Right ventricle myocardium superior (tissue), 1 donor: Measurements from ENCODE around the gene SCIMP. TPM values are rescaled to one million over a fixed set of nuclear protein-coding genes. Genes with fewer than 3 reads are reported as not detected.
"Not testable (repeated sequence)": the region's sequence is repeated elsewhere in the genome, so short reads cannot be mapped to it uniquely, and the experiment has no call there.

Experiments used
- ATAC-seq: fragments of 200-7000 bp; cut with Tn5 transposase; one replicate; pipeline ENCODE4 v1.9.1; 2020; ENCODE audit warnings: mild to moderate bottlenecking; ENCODE audit not compliant: poor library complexity
- DNase-seq: peaks from one replicate; pipeline ENCODE4 v3.0.0-alpha.2; 2020
- intact Hi-C: fragments of 100-400 bp; cut with DNase I; formaldehyde crosslinking; loops from one replicate; pipeline ENCODE4 v1.11.2; 2022
- total RNA-seq: library from RNA; stranded (reverse); fragmentation: NEBNext Ultra II Directional; extraction: Animal tissue kit (Norgen Biotek cat#: 25700); gene quantifications from one replicate; pipeline ENCODE4 v1.2.1, GENCODE V29; 2021
- donor health status: DM: no; HTN: yes; CAD: no; lungs with severe emphysema.

SCIMP gene
- total RNA-seq, 1 donor from 2014 or later, result 1.00 TPM

- intact Hi-C loops, result no loop called here
- ATAC-seq (peak; percentile 59), DNase-seq (no peak)
These were observed 7.4 kb upstream of the SCIMP start for GRCh38 chr17:5241861-5242671.

DNA sequence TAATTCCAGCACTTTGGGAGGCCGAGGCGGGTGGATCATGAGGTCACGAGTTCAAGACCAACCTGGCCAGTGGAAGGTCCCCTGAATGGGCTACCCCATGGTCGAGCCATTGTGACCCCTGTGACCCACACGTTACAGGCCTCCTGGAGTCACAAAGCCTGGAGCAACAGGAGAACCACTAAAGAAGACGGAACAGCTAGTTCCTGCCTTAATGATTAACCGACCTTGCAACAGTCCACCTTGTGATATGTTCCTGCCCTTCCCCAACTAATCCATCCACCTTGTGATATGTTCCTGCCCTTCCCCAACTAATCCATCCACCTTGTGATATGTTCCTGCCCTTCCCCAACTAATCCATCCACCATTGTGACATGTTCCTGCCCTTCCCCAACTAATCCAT lies 5.1 kb upstream of the SCIMP start:
- ATAC-seq, intact Hi-C loops, DNase-seq: not testable (repeated sequence)

- ATAC-seq, result no peak
- DNase-seq, result no peak
- intact Hi-C loops, result no loop called here
These were observed 3.7 kb upstream of the SCIMP start for GRCh38 chr17:5238333-5238732.

DNA sequence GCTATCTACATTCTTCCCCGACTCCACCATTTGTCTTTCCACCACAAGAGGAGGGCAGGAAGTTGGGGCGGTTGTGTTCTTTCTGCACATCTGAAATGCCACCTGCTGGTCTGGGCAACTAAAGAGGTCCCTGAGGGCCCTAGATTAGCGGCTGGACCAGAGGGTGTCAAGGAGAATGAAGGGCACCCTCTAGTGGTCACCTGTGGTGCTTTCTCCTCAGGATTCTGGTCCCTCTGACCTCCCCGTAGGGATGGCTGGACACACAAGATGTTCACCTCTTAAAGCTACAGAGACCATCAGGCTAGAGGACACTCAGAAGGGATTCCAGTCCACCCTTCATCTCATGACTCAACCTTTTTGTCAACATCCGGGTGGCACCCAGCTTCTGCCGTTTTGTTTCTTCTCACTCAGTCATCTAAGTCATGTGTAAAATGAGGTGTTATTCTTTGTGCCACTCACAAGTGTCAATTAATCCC lies 2.9 kb upstream of the SCIMP start:
- intact Hi-C loops, result no loop called here
- DNase-seq, result peak; percentile 50
- ATAC-seq, result peak; percentile 52

DNA sequence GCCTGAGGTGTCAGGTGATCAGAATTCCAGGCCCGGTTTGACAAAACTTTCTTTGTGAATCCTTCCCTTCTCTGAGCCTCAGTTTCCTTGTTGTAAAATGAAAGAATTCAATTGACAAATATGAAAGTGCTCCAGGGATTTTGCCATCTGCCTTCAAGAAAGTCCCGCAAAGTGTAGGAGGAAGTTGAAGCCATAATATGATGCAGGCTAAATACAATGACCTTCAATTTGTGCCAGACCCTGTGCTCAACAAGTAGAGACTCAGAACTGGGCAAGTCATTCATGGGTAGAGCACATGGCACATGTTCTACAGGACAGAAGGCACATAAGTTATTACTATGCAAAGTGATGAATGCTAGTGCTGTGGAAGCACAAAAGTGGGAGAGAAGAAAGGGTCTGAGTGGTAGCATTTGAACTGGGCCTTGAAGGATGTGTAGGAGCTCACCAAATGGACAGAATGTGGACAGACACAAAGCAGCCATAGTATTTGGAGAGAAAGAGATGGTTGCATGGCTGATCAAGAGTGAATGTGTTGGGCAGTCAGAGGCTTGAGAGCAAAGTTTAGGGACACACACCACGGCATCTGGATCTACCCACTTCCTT lies 2.4 kb upstream of the SCIMP start:
- ATAC-seq (no peak), DNase-seq (no peak)
- intact Hi-C loops, result no loop called here

- ATAC-seq, intact Hi-C loops, DNase-seq: not testable (repeated sequence)
These were observed 1.2 kb downstream of the SCIMP start for GRCh38 chr17:5233492-5233891.

DNA sequence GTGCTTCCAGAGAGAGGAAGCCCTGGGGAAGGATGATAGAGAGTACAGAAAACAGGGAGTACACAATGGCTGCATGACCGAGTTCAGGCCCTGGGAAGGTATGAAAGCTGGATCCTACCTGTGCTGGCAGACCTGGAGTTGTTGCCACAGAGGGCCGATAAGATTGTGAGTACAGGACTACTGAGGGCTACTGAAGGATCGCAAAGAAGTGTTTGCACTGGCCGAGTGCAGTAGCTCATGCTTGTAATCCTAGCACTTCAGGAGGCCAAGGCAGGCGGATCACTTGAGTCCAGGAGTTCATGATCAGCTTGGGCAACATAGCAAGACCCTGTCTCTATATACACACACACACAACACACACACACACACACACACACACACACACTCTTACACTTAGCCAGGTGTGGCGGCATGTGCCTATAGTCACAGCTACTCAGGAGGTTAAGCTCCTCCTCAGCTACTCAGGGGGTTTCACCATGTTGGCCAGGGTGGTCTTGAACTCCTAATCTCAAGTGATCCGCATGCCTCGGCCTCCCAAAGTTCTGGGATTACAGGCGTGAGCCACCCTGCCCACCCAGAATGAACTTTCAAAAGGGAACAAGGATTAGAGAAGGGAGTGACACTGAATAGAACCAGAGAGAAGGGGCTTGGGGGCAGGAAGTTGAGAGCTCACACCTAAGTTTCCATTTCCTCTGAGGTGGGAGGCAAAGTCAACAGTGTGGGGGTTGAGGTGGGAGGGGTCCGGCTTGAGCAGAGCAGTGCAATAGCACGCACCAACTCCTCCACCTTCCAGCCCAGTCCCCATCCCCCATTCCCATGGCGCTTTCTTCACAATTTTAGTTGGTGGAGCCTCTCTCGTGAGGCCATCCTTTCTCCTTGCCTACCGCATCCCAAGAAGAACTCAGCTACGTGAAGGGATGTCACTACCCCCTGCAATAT lies 7.5 kb downstream of the SCIMP start:
- intact Hi-C loops, result no loop called here
- ATAC-seq (no peak), DNase-seq (no peak)

DNA sequence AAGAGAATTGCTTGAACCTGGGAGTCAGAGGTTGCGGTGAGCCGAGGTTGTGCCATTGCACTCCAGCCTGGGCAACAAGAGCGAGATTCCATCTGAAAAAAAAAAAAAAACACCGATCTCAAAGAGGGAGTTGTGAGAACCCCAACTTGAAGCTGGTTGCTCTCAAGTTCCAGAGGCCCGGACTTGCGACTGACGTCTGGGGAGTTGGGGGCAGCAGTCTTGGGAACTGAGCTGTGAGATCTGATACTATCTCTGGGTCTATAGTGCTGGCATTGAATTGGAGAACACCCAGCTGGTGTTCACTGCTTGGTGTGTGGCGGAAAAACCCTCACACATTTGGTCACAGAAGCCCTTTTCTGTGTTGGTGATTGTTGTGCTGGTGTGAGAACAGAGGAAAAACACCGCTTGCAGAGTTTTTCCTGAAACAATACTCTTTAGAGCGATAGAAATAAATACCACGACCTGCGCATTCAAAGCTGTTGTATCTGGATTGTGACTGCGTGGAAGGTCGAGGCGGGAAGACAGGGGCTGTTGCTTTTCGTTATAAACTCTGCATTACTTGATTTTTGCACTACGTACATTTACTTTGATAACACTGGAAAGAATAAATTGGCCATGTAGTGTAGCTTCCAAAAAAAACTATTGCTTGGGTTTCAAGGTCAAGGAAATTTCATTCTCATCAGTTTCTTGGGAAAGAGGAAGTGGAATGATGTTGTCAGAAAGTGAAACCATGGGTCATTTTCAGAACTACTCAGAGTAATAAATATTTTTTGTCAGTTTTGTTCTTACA lies 8.8 kb downstream of the SCIMP start:
- no peak for DNase-seq
- intact Hi-C loops, result no loop called here
- no peak for ATAC-seq

DNA sequence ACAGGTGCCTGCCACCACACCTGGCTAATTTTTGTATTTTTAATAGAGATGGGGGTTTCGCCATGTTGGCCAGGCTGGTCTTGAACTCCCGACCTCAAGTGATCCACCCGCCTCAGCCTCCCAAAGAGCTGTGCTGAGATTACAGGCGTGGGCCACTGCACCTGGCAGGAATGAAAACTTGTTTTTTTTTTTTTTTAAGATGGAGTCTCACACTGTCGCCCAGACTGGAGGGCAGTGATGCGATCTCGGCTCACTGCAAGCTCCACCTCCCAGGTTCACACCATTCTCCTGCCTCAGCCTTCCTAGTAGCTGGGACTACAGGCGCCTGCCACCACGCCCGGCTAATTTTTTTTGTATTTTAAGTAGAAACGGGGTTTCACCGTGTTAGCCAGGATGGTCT lies 12.7 kb downstream of the SCIMP start:
- DNase-seq, intact Hi-C loops, ATAC-seq: not testable (repeated sequence)

DNA sequence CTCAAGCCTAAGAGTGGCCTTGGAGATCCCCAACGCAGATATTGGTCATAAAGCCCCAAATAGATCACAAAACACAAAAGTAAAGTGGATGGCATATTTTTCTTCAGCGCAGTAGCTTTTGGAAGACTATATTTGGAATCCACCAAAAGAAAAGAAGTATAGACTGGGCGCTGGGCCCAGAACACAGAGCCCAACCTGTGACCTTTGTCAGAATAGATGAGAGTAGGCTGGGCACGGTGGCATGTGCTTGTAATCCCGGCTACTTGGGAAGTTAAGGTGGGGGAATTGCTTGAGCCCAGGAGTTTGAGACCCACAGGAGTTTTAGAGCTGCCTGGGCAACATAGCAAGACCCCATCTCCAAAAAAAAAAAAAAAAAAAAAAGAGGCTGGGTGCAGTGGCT lies 14.6 kb downstream of the SCIMP start:
- peak; percentile 51 for ATAC-seq
- intact Hi-C loops, result no loop called here
- no peak for DNase-seq

DNA sequence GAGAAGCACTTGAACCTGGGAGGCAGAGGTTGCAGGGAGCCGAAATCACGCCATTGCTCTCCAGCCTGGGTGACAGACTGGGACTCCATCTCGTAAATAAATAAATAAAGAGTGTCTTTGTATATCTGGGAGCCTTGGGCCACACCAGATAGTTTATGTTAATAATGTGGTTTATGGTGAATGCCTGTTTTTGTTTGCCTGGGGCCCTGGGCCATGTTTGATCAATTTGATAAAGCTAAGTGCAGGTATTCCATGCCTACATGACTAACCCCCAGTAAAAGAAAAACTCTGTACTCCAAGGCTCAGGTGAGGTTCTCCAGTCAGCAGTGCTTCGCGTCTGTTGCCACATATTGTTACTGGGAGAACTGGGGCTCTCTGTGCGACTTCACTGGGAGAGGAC lies 15.1 kb downstream of the SCIMP start:
- DNase-seq, result no peak
- no peak for ATAC-seq
- intact Hi-C loops, result no loop called here

GRCh38 chr17:5217562-5217961 lies 17.1 kb downstream of the SCIMP start:
- DNase-seq, intact Hi-C loops: not testable (repeated sequence)

GRCh38 chr17:5211458-5211857 lies 23.2 kb downstream of the SCIMP start:
- ATAC-seq, result peak; percentile 41
- intact Hi-C loops, result no loop called here
- no peak for DNase-seq

More at GRCh38 chr17:5217562-5217961, 17.1 kb downstream of the SCIMP start:
- not testable (repeated sequence) for ATAC-seq

DNA sequence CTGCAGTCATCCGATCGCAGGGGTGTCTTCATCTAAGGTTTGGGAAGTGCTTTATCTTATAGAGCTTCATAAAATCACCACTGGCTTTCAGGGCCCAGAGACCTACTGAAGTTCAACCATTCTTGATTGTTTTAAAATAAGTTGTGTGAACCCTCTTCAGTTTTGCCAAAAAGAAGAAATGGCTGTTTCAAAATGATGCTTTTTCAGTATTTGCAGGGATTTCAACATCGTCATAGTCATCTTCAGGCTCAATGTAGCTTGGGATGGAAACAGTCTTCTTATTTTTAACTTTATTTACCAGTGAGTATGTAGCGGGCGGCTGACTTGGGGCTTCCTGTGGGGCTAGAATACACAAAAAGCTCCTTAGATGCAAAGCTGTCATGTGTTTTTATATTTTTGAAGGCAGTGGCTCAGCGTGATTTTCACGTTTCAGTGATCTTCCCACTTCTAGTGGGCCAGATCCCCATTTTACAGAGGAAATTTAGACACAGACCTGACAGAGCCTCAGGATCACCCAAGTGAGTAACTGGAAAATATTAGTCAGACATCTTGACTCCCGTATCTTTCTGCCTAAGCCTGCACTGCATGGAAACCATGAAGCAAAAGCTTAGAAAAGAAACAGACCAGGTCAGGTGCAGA lies 23.9 kb downstream of the SCIMP start:
- no peak for ATAC-seq

DNA sequence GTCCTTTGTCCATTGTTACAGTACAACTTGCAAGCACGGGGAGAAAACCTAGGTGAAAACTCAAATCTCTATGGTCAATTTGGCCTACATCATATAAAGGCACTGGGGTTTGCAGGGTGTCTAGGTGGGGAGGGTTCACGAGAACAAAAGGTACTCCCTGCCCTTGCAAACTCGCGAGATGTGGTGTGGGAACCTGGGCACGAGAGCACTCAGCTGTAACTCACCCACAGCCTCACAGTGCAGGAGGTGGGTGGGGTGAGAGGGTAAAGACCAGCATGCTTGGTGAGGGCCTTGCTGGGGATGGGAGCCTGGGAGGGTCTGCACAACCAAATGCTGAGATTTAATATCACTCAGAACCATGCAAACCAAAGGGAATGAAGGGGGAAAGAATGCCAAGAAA lies 24.6 kb downstream of the SCIMP start:
- ATAC-seq (no peak), DNase-seq (no peak)
- intact Hi-C loops, result no loop called here

More for the DNA sequence above, 23.9 kb downstream of the SCIMP start:
- no peak for DNase-seq
- intact Hi-C loops, result no loop called here

DNA sequence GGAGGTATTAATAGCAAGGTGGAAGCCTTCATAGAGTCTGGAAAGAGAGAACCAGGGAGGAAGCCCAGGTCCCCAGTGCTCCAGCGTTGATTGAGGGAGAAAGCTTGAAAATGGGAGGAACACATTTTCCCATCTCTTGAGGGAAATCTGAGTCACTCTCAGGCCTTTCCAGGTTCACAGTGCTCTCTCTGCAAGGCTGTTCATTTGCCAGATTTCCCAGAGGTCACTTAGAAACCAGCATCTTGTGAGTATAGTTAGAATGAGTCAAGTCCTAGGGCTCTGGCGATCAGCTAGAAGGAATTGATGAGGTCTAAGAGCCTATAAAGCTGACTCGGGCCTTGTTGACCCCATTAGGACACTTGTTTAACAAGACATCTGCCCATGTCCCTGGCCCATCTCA lies 25.3 kb downstream of the SCIMP start:
- no peak for ATAC-seq
- intact Hi-C loops, result no loop called here

DNA sequence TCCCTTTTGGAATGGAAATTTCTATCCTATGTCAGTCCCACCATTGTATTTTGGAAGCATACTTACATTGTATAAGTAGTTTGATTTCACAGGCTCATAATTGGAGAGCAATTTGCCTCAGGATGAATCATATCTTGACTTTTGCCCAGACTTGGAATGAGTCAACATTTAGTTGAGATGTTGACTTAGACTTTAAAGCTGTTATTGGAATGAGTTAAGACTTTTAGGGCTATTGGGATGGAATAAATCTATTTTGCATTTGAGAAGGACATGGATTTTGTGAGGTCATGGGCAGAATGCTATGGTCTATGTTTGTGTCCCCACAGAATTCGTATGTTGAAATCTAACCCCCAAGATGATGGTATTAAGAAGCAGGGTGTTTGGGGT lies 30.8 kb downstream of the SCIMP start:
- intact Hi-C loops, result no loop called here
- DNase-seq (no peak), ATAC-seq (no peak)

More for the DNA sequence above, 25.3 kb downstream of the SCIMP start:
- DNase-seq, result no peak
